Parathyroid adenoma (tissue), 2 donors: ENCODE results near the gene SLC9C1.

ENCODE experiments used
- H2AFZ ChIP-seq: fragments of 300-600 bp; sonication (generic); one replicate; pipeline ENCODE4 v1.7.0; 2017; ENCODE audit warnings: antibody characterized with exemption, mild to moderate bottlenecking
- H3K27ac ChIP-seq: fragments of 300-600 bp; sonication (generic); one replicate; pipeline ENCODE4 v1.7.0; 2017
- H3K27me3 ChIP-seq: fragments of 300-600 bp; sonication (generic); one replicate; pipeline ENCODE4 v1.7.0; 2017; ENCODE audit warnings: low read length; ENCODE audit not compliant: control insufficient read depth, insufficient read depth
- H3K36me3 ChIP-seq: fragments of 300-600 bp; sonication (generic); one replicate; pipeline ENCODE4 v1.7.0; 2017; ENCODE audit warnings: low read length; ENCODE audit not compliant: control insufficient read depth, insufficient read depth
- H3K4me1 ChIP-seq: fragments of 300-600 bp; sonication (generic); one replicate; pipeline ENCODE4 v1.7.0; 2017; ENCODE audit warnings: control low read depth
- H3K4me2 ChIP-seq: fragments of 300-600 bp; sonication (generic); one replicate; pipeline ENCODE4 v1.7.0; 2017; ENCODE audit warnings: low read length
- H3K4me3 ChIP-seq: fragments of 300-600 bp; sonication (generic); one replicate; pipeline ENCODE4 v1.7.0; 2017; ENCODE audit warnings: low read depth, low read length
- H3K79me2 ChIP-seq: fragments of 300-600 bp; sonication (generic); one replicate; pipeline ENCODE4 v1.7.0; 2017; ENCODE audit warnings: control low read depth
- H3K9ac ChIP-seq: fragments of 300-600 bp; sonication (generic); one replicate; pipeline ENCODE4 v1.7.0; 2017; ENCODE audit warnings: mild to moderate bottlenecking
- H3K9me3 ChIP-seq: fragments of 300-600 bp; sonication (generic); one replicate; pipeline ENCODE4 v1.7.0; 2017; ENCODE audit warnings: low read length; ENCODE audit not compliant: control insufficient read depth
- TF ChIP-seq, protein P1 (sequence below): fragments of 300-600 bp; sonication (generic); IDR thresholded peaks from one replicate; pipeline ENCODE4 v1.7.0; 2017; ENCODE audit warnings: antibody characterized with exemption, mild to moderate bottlenecking
- donor health status: primary hyperparathyroidism.

The SLC9C1 gene

DNA sequence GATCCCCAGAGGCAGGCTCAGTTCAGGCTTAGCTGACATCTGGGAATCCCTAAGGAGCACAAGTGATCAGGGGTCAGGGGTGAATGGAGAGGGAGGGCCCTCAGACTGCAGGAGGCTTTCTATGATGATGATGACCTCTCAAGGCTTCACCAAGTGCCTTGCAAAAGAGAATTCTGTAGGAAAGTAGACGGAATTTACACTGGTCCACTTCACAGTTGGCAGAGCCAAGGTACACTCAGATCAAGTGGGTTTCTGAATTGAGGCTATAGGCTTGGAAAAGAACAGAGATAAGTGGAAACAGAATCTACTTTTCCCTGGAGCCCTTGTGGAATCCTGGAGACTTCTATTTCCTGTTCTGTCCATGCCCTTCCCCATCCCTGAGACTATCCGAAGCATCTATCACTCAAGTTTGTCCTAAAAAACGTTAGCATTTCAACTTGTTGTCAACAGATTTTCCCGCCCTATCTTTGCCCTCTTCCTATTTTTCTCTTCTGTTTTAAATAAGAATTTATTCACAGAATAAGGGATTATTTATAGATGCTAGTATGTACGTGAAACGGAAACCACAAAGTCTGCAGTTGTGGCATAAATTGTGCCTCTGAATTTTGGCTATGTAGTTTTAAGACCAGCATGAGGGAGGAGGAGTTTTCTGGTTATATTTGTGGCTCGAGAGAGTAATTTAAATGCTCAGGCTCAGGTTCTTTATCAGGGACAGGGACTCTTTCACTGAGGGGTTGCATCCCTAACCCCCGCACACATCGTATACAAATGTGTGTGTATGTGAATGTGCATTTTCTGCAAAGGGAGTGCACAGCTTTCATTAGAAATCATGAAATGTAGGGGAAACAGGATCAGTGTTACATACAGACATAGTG is 173.8 kb downstream of the SLC9C1 start:
- Histone ChIP-seq H3K79me2 (no peaks in the 10 kb centered on the region), H3K4me1 (no peaks in the 10 kb centered on the region), H3K4me3 (no peak overlapping the region), H3K4me2 (no peak overlapping the region), H2AFZ (no peak overlapping the region), H3K9ac (no peak overlapping the region), H3K9me3 (no peaks in the 10 kb centered on the region), H3K36me3 (no peaks in the 10 kb centered on the region), H3K27me3 (no peaks in the 10 kb centered on the region), H3K27ac (no peak overlapping the region)
- TF ChIP-seq, protein P1, sequence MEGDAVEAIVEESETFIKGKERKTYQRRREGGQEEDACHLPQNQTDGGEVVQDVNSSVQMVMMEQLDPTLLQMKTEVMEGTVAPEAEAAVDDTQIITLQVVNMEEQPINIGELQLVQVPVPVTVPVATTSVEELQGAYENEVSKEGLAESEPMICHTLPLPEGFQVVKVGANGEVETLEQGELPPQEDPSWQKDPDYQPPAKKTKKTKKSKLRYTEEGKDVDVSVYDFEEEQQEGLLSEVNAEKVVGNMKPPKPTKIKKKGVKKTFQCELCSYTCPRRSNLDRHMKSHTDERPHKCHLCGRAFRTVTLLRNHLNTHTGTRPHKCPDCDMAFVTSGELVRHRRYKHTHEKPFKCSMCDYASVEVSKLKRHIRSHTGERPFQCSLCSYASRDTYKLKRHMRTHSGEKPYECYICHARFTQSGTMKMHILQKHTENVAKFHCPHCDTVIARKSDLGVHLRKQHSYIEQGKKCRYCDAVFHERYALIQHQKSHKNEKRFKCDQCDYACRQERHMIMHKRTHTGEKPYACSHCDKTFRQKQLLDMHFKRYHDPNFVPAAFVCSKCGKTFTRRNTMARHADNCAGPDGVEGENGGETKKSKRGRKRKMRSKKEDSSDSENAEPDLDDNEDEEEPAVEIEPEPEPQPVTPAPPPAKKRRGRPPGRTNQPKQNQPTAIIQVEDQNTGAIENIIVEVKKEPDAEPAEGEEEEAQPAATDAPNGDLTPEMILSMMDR = no peak

DNA sequence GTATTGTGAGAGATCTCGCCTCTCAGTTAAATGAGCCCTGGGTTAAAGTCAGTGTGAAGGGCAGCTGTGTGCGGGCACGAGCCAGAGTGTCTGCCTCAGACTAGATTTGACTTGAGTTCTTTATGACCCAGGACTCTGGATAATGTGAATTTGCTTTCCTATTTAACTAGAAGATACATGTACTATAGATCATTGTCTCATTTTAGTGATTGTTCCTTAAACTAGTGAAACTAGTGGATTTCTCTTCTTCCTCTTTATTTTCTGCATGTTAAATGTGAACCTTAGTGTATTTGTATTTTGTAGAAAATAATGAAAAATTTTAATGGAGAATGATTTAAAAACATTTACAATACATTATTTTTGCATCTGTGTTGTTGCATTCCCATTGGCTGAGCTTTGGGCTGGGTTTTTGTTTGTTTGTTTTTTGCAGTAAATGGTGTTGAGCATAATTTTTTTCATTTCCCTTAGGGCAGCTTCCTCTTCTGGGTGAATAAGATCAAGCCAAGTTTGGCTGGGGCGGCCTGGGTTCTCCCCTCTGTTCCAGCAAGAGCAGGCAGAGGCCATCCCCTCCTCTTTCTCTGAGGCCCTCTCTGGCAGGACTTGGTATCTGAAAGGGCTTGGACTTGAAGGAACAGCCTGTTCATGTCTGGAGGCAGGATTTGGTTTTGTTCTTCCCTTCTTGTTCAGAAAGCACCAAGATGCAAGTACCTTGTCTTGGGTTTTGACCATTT is 176.0 kb downstream of the SLC9C1 start:
- TF ChIP-seq, protein P1 = no peak
- H3K4me1 ChIP-seq = no peaks in the 10 kb centered on the region
- no peaks in the 10 kb centered on the region for H3K79me2 ChIP-seq
- H3K4me2 ChIP-seq = no peak overlapping the region
- H2AFZ ChIP-seq = no peak overlapping the region
- H3K36me3 ChIP-seq = no peaks in the 10 kb centered on the region
- H3K9me3 ChIP-seq = no peaks in the 10 kb centered on the region
- H3K27me3 ChIP-seq = no peaks in the 10 kb centered on the region
- no peak overlapping the region for H3K4me3 ChIP-seq
- no peak overlapping the region for H3K27ac ChIP-seq
- H3K9ac ChIP-seq = no peak overlapping the region

DNA sequence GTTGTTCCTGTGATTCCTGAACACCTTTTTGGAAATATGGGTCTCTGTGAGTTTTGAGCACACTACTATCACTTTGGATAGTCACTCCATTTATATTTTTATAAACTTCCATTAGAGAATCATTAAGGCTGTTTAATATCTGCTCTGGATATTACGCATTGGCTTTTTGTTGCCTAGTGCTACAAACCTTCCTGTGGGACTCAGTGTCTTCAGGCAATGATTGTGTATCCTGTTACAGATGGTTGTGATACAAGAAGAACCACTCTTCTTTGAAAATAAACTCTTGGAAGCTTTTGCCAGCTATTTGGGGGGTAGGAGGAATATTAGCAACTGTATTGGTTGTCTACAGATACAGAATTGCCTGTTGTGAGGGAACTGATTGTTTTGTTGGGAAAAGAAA is 176.6 kb downstream of the SLC9C1 start:
- Histone ChIP-seq H3K36me3 (no peaks in the 10 kb centered on the region), H3K27me3 (no peaks in the 10 kb centered on the region), H3K27ac (no peak overlapping the region), H3K4me2 (no peak overlapping the region), H3K79me2 (no peaks in the 10 kb centered on the region), H2AFZ (no peak overlapping the region), H3K9me3 (no peaks in the 10 kb centered on the region), H3K4me1 (no peaks in the 10 kb centered on the region), H3K9ac (no peak overlapping the region), H3K4me3 (no peak overlapping the region)
- TF ChIP-seq, protein P1 = no peak

DNA sequence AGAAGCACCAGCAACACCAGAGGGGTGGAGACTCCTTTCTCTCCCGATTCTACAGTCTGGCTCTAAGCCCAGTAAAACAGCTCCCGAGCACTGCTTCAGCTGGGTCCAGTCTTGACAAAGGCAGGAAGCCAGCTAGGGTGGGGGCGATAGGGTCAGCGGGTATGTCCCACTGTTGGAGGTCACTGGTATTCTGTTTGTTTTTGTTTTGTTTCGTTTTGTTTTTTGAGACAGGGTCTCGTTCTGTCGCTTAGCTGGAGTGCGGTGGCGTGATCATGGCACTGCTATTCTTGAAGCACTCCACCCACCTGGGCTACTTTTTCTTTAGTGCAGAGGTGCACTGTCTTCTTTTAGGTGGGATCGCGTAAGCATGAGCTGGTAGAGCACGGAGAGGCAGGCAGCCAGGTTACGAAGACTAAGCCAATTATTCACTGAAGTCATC is 177.2 kb downstream of the SLC9C1 start:
- Histone ChIP-seq H3K9me3 (no peaks in the 10 kb centered on the region), H3K27me3 (no peaks in the 10 kb centered on the region), H3K79me2 (no peaks in the 10 kb centered on the region), H3K9ac (no peak overlapping the region), H3K27ac (no peak overlapping the region), H3K4me1 (no peaks in the 10 kb centered on the region), H3K36me3 (no peaks in the 10 kb centered on the region), H3K4me3 (no peak overlapping the region), H2AFZ (no peak overlapping the region), H3K4me2 (no peak overlapping the region)
- TF ChIP-seq, protein P1 = no peak
